Neuronal stem cell (in vitro differentiated cells): ENCODE measurements around the gene ZNF280A.

Experiments
- DNase-seq: peaks from one replicate; pipeline ENCODE4 v3.0.0-alpha.2; 2013; ENCODE audit warnings: low spot score
- H2AFZ ChIP-seq: one replicate; pipeline ENCODE4 v1.6.1; 2013; ENCODE audit warnings: mild to moderate bottlenecking, low read length, inconsistent platforms
- H2AK5ac ChIP-seq: 2 replicates; pipeline ENCODE4 v1.6.1; 2013; ENCODE audit warnings: low read depth, mild to moderate bottlenecking, inconsistent platforms, low read length, moderate library complexity, mixed read lengths
- H2BK120ac ChIP-seq: 2 replicates; pipeline ENCODE4 v1.6.1; 2013; ENCODE audit warnings: low read depth, mild to moderate bottlenecking, inconsistent platforms, low read length, moderate library complexity, mixed read lengths
- H2BK12ac ChIP-seq: one replicate; pipeline ENCODE4 v1.6.1; 2013; ENCODE audit warnings: low read length, inconsistent platforms
- H2BK15ac ChIP-seq: 2 replicates; pipeline ENCODE4 v1.6.1; 2013; ENCODE audit warnings: mild to moderate bottlenecking, low read length, inconsistent platforms, mixed read lengths
- H2BK5ac ChIP-seq: one replicate; pipeline ENCODE4 v1.6.1; 2013; ENCODE audit warnings: inconsistent platforms, mild to moderate bottlenecking, low read length, moderate library complexity
- H3K14ac ChIP-seq: one replicate; pipeline ENCODE4 v1.6.1; 2013; ENCODE audit warnings: low read length, inconsistent platforms
- H3K18ac ChIP-seq: 2 replicates; pipeline ENCODE4 v1.6.1; 2013; ENCODE audit warnings: low read length, inconsistent platforms
- H3K23ac ChIP-seq: 2 replicates; pipeline ENCODE4 v1.6.1; 2013; ENCODE audit warnings: low read depth, mild to moderate bottlenecking, mixed read lengths, low read length, inconsistent platforms; ENCODE audit not compliant: poor library complexity
- H3K27ac ChIP-seq: replicated peaks from 3 replicates; pipeline ENCODE4 v1.5.1; 2013; ENCODE audit warnings: low read length, inconsistent platforms
- H3K27me3 ChIP-seq, 3 experiments: 2 replicates each; pipeline ENCODE4 v1.6.1; 2013; ENCODE audit warnings: low read length in 3 of 3, mild to moderate bottlenecking in 2 of 3, inconsistent platforms in 1 of 3, low read depth in 1 of 3, mixed read lengths in 1 of 3, moderate library complexity in 1 of 3; ENCODE audit not compliant: control insufficient read depth in 3 of 3, insufficient read depth in 3 of 3
- H3K36me3 ChIP-seq, 2 donors: replicated peaks in 1 of 2; 2 replicates each; pipeline ENCODE4 v1.6.1; 2013; ENCODE audit warnings: low read length in 2 of 2; ENCODE audit not compliant: control insufficient read depth in 2 of 2, insufficient read depth in 2 of 2
- H3K4ac ChIP-seq: 2 replicates; pipeline ENCODE4 v1.6.1; 2013; ENCODE audit warnings: inconsistent platforms, mild to moderate bottlenecking, low read length, moderate library complexity
- H3K4me1 ChIP-seq, 2 donors: 1 replicate in 1 of 2; 2 replicates in 1 of 2; pipeline ENCODE4 v1.6.1; 2013; ENCODE audit warnings: low read length in 2 of 2, low read depth in 1 of 2; ENCODE audit not compliant: control insufficient read depth in 2 of 2, insufficient read depth in 1 of 2
- H3K4me2 ChIP-seq: one replicate; pipeline ENCODE4 v1.6.1; 2013; ENCODE audit warnings: mild to moderate bottlenecking, low read length, inconsistent platforms; ENCODE audit not compliant: insufficient read depth, poor library complexity, severe bottlenecking
- H3K4me3 ChIP-seq, 2 donors: 2 replicates each; pipeline ENCODE4 v1.5.1; 2013; ENCODE audit warnings: low read length in 2 of 2, mild to moderate bottlenecking in 2 of 2, inconsistent platforms in 1 of 2, moderate library complexity in 1 of 2
- H3K79me1 ChIP-seq: one replicate; pipeline ENCODE4 v1.6.1; 2013; ENCODE audit warnings: low read depth, mild to moderate bottlenecking, inconsistent platforms, low read length, moderate library complexity
- H3K9ac ChIP-seq: one replicate; pipeline ENCODE4 v1.6.1; 2013; ENCODE audit warnings: mild to moderate bottlenecking, low read depth, low read length, inconsistent platforms; ENCODE audit not compliant: poor library complexity
- H3K9me3 ChIP-seq, 2 donors: replicated peaks in 1 of 2; 2 replicates each; pipeline versions ENCODE3 to v1.6.1; 2013; ENCODE audit warnings: low read length in 2 of 2, mild to moderate bottlenecking in 2 of 2, inconsistent platforms in 1 of 2, low read depth in 1 of 2, mixed read lengths in 1 of 2, moderate library complexity in 1 of 2; ENCODE audit not compliant: control insufficient read depth in 2 of 2, insufficient read depth in 1 of 2
- H4K8ac ChIP-seq: one replicate; pipeline ENCODE4 v1.6.1; 2013; ENCODE audit warnings: low read depth, mild to moderate bottlenecking, inconsistent platforms, low read length, moderate library complexity
- H4K91ac ChIP-seq: one replicate; pipeline ENCODE4 v1.6.1; 2013; ENCODE audit warnings: low read length, low read depth, mild to moderate bottlenecking, inconsistent platforms; ENCODE audit not compliant: poor library complexity
- WGBS, 2 donors: extraction: QIAGEN DNeasy Blood & Tissue Kit; methylation state at CpG; one replicate each; pipeline ENCODE4 v1.1.7; 2013; ENCODE audit warnings: missing lambda C conversion rate in 2 of 2, mixed read lengths in 1 of 2; ENCODE audit not compliant: insufficient read length in 2 of 2, insufficient replicate concordance in 1 of 2; ENCODE audit errors: extremely low coverage in 2 of 2; 5-methylcytosine and 5-hydroxymethylcytosine counted together

The ZNF280A gene

GRCh38 chr22:22535662-22536061 lies 15.6 kb upstream of the ZNF280A start:
- Histone ChIP-seq H3K27me3 (no peaks in the 10 kb centered on the region), H3K9me3 (peaks cover 0 to 2% of the 10 kb centered on the region in 2 donors), H2BK5ac (no peak overlapping the region), H3K4ac (no peak overlapping the region), H2BK12ac (no peak overlapping the region), H3K9ac (no peak overlapping the region), H2BK120ac (no peak overlapping the region), H3K36me3 (no peaks in the 10 kb centered on the region), H3K4me3 (no peak overlapping the region), H2AFZ (no peak overlapping the region), H3K4me2 (no peak overlapping the region), H3K23ac (no peak overlapping the region), H3K18ac (no peak overlapping the region), H4K8ac (no peak overlapping the region), H2AK5ac (no peak overlapping the region), H3K4me1 (no peaks in the 10 kb centered on the region), H4K91ac (no peak overlapping the region), H3K27ac (no peak overlapping the region), H3K79me1 (no peaks in the 10 kb centered on the region), H3K14ac (no peak overlapping the region), H2BK15ac (no peak overlapping the region)
- WGBS, 2 donors: no CpG with 5 or more reads among the region's 3 CpGs
- DNase-seq: no peak

GRCh38 chr22:22534604-22535415 lies 14.7 kb upstream of the ZNF280A start:
- no peak overlapping the region for H4K8ac ChIP-seq
- no peak overlapping the region for H2BK120ac ChIP-seq
- H3K18ac ChIP-seq: no peak overlapping the region
- no peaks in the 10 kb centered on the region for H3K79me1 ChIP-seq
- H2BK12ac ChIP-seq: no peak overlapping the region
- no peak overlapping the region for H2AFZ ChIP-seq
- no peak for DNase-seq
- WGBS, 2 donors: no CpG with 5 or more reads among the region's 9 CpGs
- no peak overlapping the region for H3K4me3 ChIP-seq
- H3K27ac ChIP-seq: no peak overlapping the region
- H4K91ac ChIP-seq: no peak overlapping the region
- no peak overlapping the region for H3K4me2 ChIP-seq
- H3K9ac ChIP-seq: no peak overlapping the region
- no peak overlapping the region for H2AK5ac ChIP-seq
- H2BK15ac ChIP-seq: no peak overlapping the region
- no peak overlapping the region for H3K4ac ChIP-seq
- no peak overlapping the region for H3K14ac ChIP-seq
- H3K27me3 ChIP-seq: no peaks in the 10 kb centered on the region
- no peaks in the 10 kb centered on the region for H3K36me3 ChIP-seq
- H3K4me1 ChIP-seq: no peaks in the 10 kb centered on the region
- H2BK5ac ChIP-seq: no peak overlapping the region
- H3K23ac ChIP-seq: no peak overlapping the region
- peaks cover 0 to 2% of the 10 kb centered on the region in 2 donors for H3K9me3 ChIP-seq

GRCh38 chr22:22533863-22534262 lies 13.8 kb upstream of the ZNF280A start:
- no CpG with 5 or more reads among the region's 5 CpGs for WGBS, 2 donors

GRCh38 chr22:22533417-22533816 lies 13.3 kb upstream of the ZNF280A start:
- Histone ChIP-seq H3K79me1 (no peaks in the 10 kb centered on the region), H2BK12ac (no peak overlapping the region), H3K4ac (no peak overlapping the region), H3K14ac (no peak overlapping the region), H4K8ac (no peak overlapping the region), H2BK120ac (no peak overlapping the region), H3K27ac (no peak overlapping the region), H3K4me3 (no peak overlapping the region), H4K91ac (no peak overlapping the region), H2AK5ac (no peak overlapping the region), H3K27me3 (no peaks in the 10 kb centered on the region), H3K9ac (no peak overlapping the region), H3K18ac (no peak overlapping the region), H2BK5ac (no peak overlapping the region), H3K4me2 (no peak overlapping the region), H3K9me3 (no peaks in the 10 kb centered on the region), H2AFZ (no peak overlapping the region), H2BK15ac (no peak overlapping the region), H3K4me1 (no peaks in the 10 kb centered on the region), H3K23ac (no peak overlapping the region), H3K36me3 (no peaks in the 10 kb centered on the region)
- WGBS, 2 donors: no CpG with 5 or more reads among the region's 1 CpG
- DNase-seq: no peak

More at GRCh38 chr22:22533863-22534262, 13.8 kb upstream of the ZNF280A start:
- Histone ChIP-seq H2BK12ac (no peak overlapping the region), H3K9me3 (peaks cover 0 to 2% of the 10 kb centered on the region in 2 donors), H2BK15ac (no peak overlapping the region), H3K4ac (no peak overlapping the region), H3K27me3 (no peaks in the 10 kb centered on the region), H4K8ac (no peak overlapping the region), H3K14ac (no peak overlapping the region), H3K4me2 (no peak overlapping the region), H3K27ac (no peak overlapping the region), H4K91ac (no peak overlapping the region), H3K9ac (no peak overlapping the region), H2BK120ac (no peak overlapping the region), H3K4me3 (no peak overlapping the region), H2AFZ (no peak overlapping the region), H3K18ac (no peak overlapping the region), H3K79me1 (no peaks in the 10 kb centered on the region), H2BK5ac (no peak overlapping the region), H3K4me1 (no peaks in the 10 kb centered on the region), H2AK5ac (no peak overlapping the region), H3K23ac (no peak overlapping the region), H3K36me3 (no peaks in the 10 kb centered on the region)
- no peak for DNase-seq
